Smooth muscle cell (in vitro differentiated cells): Measurements from ENCODE around the gene LENG8. TPM values are rescaled to one million over a fixed set of nuclear protein-coding genes. Genes with fewer than 3 reads are reported as not detected.

Experiments used
- DNase-seq: peaks from one replicate; lab custom pipeline; 2025; ENCODE audit not compliant: unreplicated experiment; lab: John Stamatoyannopoulos, UW
- H2AFZ ChIP-seq: fragments of 200-600 bp; sonication (generic); 2 replicates; pipeline ENCODE4 v1.6.0; 2016; ENCODE audit warnings: antibody characterized with exemption, low read depth, mild to moderate bottlenecking
- H3F3A ChIP-seq: fragments of 200-600 bp; sonication (generic); 2 replicates; pipeline ENCODE4 v1.6.0; 2017; ENCODE audit warnings: antibody characterized with exemption, low read depth
- H3K27ac ChIP-seq: fragments of 200-600 bp; sonication (generic); 2 replicates; pipeline ENCODE4 v1.5.1; 2016; ENCODE audit warnings: low read depth, mild to moderate bottlenecking
- H3K27me3 ChIP-seq: fragments of 200-600 bp; sonication (generic); 2 replicates; pipeline ENCODE4 v1.6.1; 2016; ENCODE audit warnings: low read depth, mild to moderate bottlenecking
- H3K36me3 ChIP-seq: fragments of 200-600 bp; sonication (generic); 2 replicates; pipeline ENCODE4 v1.5.1; 2016; ENCODE audit warnings: low read depth
- H3K4me1 ChIP-seq: fragments of 200-600 bp; sonication (generic); 2 replicates; pipeline ENCODE4 v1.5.1; 2016; ENCODE audit warnings: low read depth
- H3K4me2 ChIP-seq: fragments of 200-600 bp; sonication (generic); 2 replicates; pipeline ENCODE4 v1.6.0; 2016; ENCODE audit warnings: mild to moderate bottlenecking
- H3K4me3 ChIP-seq: fragments of 200-600 bp; sonication (generic); 2 replicates; pipeline ENCODE4 v1.5.1; 2016; ENCODE audit warnings: mild to moderate bottlenecking
- H3K79me2 ChIP-seq: fragments of 200-600 bp; sonication (generic); 2 replicates; pipeline ENCODE4 v1.6.0; 2016; ENCODE audit warnings: low read depth, mild to moderate bottlenecking
- H3K9ac ChIP-seq: fragments of 200-600 bp; sonication (generic); 2 replicates; pipeline ENCODE4 v1.6.0; 2016; ENCODE audit warnings: low read depth
- H3K9me3 ChIP-seq: fragments of 200-600 bp; sonication (generic); replicated peaks from 2 replicates; pipeline ENCODE4 v1.5.1; 2016; ENCODE audit warnings: low read depth
- H4K20me1 ChIP-seq: fragments of 200-600 bp; sonication (generic); 2 replicates; pipeline ENCODE4 v1.6.0; 2016; ENCODE audit warnings: low read depth
- WGBS: methylation state at CpG from one replicate; pipeline ENCODE4 v1.1.7; 2016; ENCODE audit warnings: low lambda C conversion rate; 5-methylcytosine and 5-hydroxymethylcytosine counted together
- polyA plus RNA-seq: library from polyadenylated mRNA; unstranded; fragments of >200 nt; fragmentation: Nextera tagmentation; extraction: Ambion mirVana; gene quantifications from 2 replicates; pipeline ENCODE4 v1.2.1, GENCODE V29; 2016
- total RNA-seq: library from RNA; depleted of rRNA; stranded (reverse); fragments of >200 nt; gene quantifications from 2 replicates; pipeline ENCODE4 v1.2.3, GENCODE V29; 2014
- TF ChIP-seq, protein P1 (sequence below): fragments of 200-600 bp; sonication (generic); IDR thresholded peaks from 2 replicates; pipeline ENCODE4 v1.5.1; 2017; ENCODE audit warnings: borderline replicate concordance, mild to moderate bottlenecking, antibody characterized with exemption; ENCODE audit not compliant: insufficient read depth, poor library complexity, severe bottlenecking

LENG8 gene
- total and polyA plus RNA-seq, 2 experiments from 2014 or later = 27.6 to 32.9 TPM

- no peaks in the 10 kb centered on the region for H3K27me3 ChIP-seq
- H3K36me3 ChIP-seq = peaks cover 11% of the 10 kb centered on the region
- H3F3A ChIP-seq = peaks cover 22% of the 10 kb centered on the region
- H3K79me2 ChIP-seq = peaks cover 71% of the 10 kb centered on the region
- no peak overlapping the region for H3K4me3 ChIP-seq
- no peak for DNase-seq
- WGBS = 96% methylated on average over 46 of the region's 51 CpGs
- no peaks in the 10 kb centered on the region for H3K9me3 ChIP-seq
- H3K4me1 ChIP-seq = no peaks in the 10 kb centered on the region
- H4K20me1 ChIP-seq = peaks cover 100% of the 10 kb centered on the region
- H3K9ac ChIP-seq = no peak overlapping the region
- H2AFZ ChIP-seq = no peak overlapping the region
- H3K4me2 ChIP-seq = no peak overlapping the region
- no peak overlapping the region for H3K27ac ChIP-seq
- TF ChIP-seq, protein P1, sequence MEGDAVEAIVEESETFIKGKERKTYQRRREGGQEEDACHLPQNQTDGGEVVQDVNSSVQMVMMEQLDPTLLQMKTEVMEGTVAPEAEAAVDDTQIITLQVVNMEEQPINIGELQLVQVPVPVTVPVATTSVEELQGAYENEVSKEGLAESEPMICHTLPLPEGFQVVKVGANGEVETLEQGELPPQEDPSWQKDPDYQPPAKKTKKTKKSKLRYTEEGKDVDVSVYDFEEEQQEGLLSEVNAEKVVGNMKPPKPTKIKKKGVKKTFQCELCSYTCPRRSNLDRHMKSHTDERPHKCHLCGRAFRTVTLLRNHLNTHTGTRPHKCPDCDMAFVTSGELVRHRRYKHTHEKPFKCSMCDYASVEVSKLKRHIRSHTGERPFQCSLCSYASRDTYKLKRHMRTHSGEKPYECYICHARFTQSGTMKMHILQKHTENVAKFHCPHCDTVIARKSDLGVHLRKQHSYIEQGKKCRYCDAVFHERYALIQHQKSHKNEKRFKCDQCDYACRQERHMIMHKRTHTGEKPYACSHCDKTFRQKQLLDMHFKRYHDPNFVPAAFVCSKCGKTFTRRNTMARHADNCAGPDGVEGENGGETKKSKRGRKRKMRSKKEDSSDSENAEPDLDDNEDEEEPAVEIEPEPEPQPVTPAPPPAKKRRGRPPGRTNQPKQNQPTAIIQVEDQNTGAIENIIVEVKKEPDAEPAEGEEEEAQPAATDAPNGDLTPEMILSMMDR = no peak
Observed at GRCh38 chr19:54456423-54457373, 7.7 kb downstream of the LENG8 start.

- TF ChIP-seq, protein P1 = no peak
- no peak overlapping the region for H3K9ac ChIP-seq
- H3K27me3 ChIP-seq = no peaks in the 10 kb centered on the region
- H3K36me3 ChIP-seq = peaks cover 10% of the 10 kb centered on the region
- 97% methylated on average over 38 of the region's 42 CpGs for WGBS
- H3K4me3 ChIP-seq = no peak overlapping the region
- H4K20me1 ChIP-seq = peaks cover 100% of the 10 kb centered on the region
- H3K9me3 ChIP-seq = no peaks in the 10 kb centered on the region
- H3K27ac ChIP-seq = no peak overlapping the region
- H3K4me2 ChIP-seq = no peak overlapping the region
- DNase-seq = no peak
- peaks cover 29% of the 10 kb centered on the region for H3F3A ChIP-seq
- H3K4me1 ChIP-seq = no peaks in the 10 kb centered on the region
- H2AFZ ChIP-seq = no peak overlapping the region
- H3K79me2 ChIP-seq = peaks cover 58% of the 10 kb centered on the region
Observed at GRCh38 chr19:54457773-54458647, 9.0 kb downstream of the LENG8 start.

- no peak overlapping the region for H3K9ac ChIP-seq
- H3K27ac ChIP-seq = peak overlapping the region; percentile 15
- H4K20me1 ChIP-seq = peaks cover 93% of the 10 kb centered on the region
- TF ChIP-seq, protein P1 = no peak
- DNase-seq = no peak
- peaks cover 7% of the 10 kb centered on the region for H3K36me3 ChIP-seq
- H3F3A ChIP-seq = peaks cover 29% of the 10 kb centered on the region
- 92% methylated on average over 11 of the region's 11 CpGs for WGBS
- H3K9me3 ChIP-seq = no peaks in the 10 kb centered on the region
- no peaks in the 10 kb centered on the region for H3K27me3 ChIP-seq
- no peak overlapping the region for H2AFZ ChIP-seq
- no peak overlapping the region for H3K4me2 ChIP-seq
- no peaks in the 10 kb centered on the region for H3K4me1 ChIP-seq
- no peak overlapping the region for H3K4me3 ChIP-seq
- H3K79me2 ChIP-seq = peaks cover 50% of the 10 kb centered on the region
Observed at GRCh38 chr19:54458648-54459281, 9.8 kb downstream of the LENG8 start.
